ENCODE data around the gene PPP1R27.

- TF ChIP-seq, protein P1, sequence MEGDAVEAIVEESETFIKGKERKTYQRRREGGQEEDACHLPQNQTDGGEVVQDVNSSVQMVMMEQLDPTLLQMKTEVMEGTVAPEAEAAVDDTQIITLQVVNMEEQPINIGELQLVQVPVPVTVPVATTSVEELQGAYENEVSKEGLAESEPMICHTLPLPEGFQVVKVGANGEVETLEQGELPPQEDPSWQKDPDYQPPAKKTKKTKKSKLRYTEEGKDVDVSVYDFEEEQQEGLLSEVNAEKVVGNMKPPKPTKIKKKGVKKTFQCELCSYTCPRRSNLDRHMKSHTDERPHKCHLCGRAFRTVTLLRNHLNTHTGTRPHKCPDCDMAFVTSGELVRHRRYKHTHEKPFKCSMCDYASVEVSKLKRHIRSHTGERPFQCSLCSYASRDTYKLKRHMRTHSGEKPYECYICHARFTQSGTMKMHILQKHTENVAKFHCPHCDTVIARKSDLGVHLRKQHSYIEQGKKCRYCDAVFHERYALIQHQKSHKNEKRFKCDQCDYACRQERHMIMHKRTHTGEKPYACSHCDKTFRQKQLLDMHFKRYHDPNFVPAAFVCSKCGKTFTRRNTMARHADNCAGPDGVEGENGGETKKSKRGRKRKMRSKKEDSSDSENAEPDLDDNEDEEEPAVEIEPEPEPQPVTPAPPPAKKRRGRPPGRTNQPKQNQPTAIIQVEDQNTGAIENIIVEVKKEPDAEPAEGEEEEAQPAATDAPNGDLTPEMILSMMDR (IDR thresholded peaks at IDR 0.05), result no peak
- TF ChIP-seq POLR2A (IDR thresholded peaks at IDR 0.05), result no peak
Observed at GRCh38 chr17:81811705-81812570, 22.9 kb downstream of the PPP1R27 start.

Data from body of pancreas (tissue), 4 donors.